Pulmonary artery endothelial cell (primary cell): Measurements from ENCODE around the gene UBQLN3. TPM values are rescaled to one million over a fixed set of nuclear protein-coding genes. Genes with fewer than 3 reads are reported as not detected.

Experiments used
- DNase-seq: peaks from one replicate; pipeline ENCODE4 v3.0.0-alpha.2; 2011; ENCODE audit warnings: low read depth, low spot score
- total RNA-seq: library from RNA; depleted of rRNA; stranded (reverse); fragments of >200 nt; gene quantifications from 2 replicates; pipeline ENCODE4 v1.2.3, GENCODE V29; 2014

UBQLN3 gene
- total RNA-seq, 1 donor from 2014 or later: not detected

GRCh38 chr11:5505363-5506048 lies 4.3 kb downstream of the UBQLN3 start:
- no peak for DNase-seq

GRCh38 chr11:5504403-5504921 lies 5.3 kb downstream of the UBQLN3 start:
- DNase-seq: no peak

- no peak for DNase-seq
These were observed 9.4 kb downstream of the UBQLN3 start for GRCh38 chr11:5500393-5500801.

GRCh38 chr11:5499671-5500070 lies 10.1 kb downstream of the UBQLN3 start:
- DNase-seq: no peak

- DNase-seq: no peak
These were observed 20.0 kb downstream of the UBQLN3 start for GRCh38 chr11:5489576-5490357.

- DNase-seq: no peak
These were observed 20.9 kb downstream of the UBQLN3 start for GRCh38 chr11:5488798-5489399.

- no peak for DNase-seq
These were observed 21.4 kb downstream of the UBQLN3 start, which contains the start of gene OR52D1 for GRCh38 chr11:5488385-5488784. Gene OR52D1, plus strand, starts transcription at chr11:5488685. Its CDS starts 22 bp downstream, at chr11:5488707.

GRCh38 chr11:5486421-5486820 lies 23.3 kb downstream of the UBQLN3 start:
- no peak for DNase-seq

- no peak for DNase-seq
These were observed 23.8 kb downstream of the UBQLN3 start for GRCh38 chr11:5486003-5486402.

GRCh38 chr11:5476186-5476819 lies 33.5 kb downstream of the UBQLN3 start:
- DNase-seq: peak; percentile 4

- DNase-seq: no peak
These were observed 35.8 kb downstream of the UBQLN3 start for GRCh38 chr11:5473921-5474320.

- DNase-seq: no peak
These were observed 42.2 kb downstream of the UBQLN3 start for GRCh38 chr11:5467527-5467926.

- no peak for DNase-seq
These were observed 48.7 kb downstream of the UBQLN3 start for GRCh38 chr11:5460983-5461621.

Other genes starting within 250 kb of the UBQLN3 start
- gene HBE1, start 240.0 kb downstream of the UBQLN3 start, total RNA-seq: not detected in 2 replicates
- gene OR51B4, start 208.0 kb downstream of the UBQLN3 start, total RNA-seq: not detected in 2 replicates
- not detected in 2 replicates for gene OR51B2, start 185.7 kb downstream of the UBQLN3 start, total RNA-seq
- gene OR51B5, start 166.4 kb downstream of the UBQLN3 start, total RNA-seq: not detected in 2 replicates
- gene OR51B6, start 158.4 kb downstream of the UBQLN3 start, total RNA-seq: not detected in 2 replicates
- gene OR51M1, start 126.1 kb downstream of the UBQLN3 start, total RNA-seq: not detected in 2 replicates
- gene OR51Q1, start 87.8 kb downstream of the UBQLN3 start, total RNA-seq: not detected in 2 replicates
- not detected in 2 replicates for gene OR51I1, start 68.4 kb downstream of the UBQLN3 start, total RNA-seq
- gene OR51I2, start 60.6 kb downstream of the UBQLN3 start, total RNA-seq: not detected in 2 replicates
- not detected in 2 replicates for gene OR52D1, start 21.3 kb downstream of the UBQLN3 start, total RNA-seq
- 0.04 TPM in 1 of 2 replicates, not detected in the other for gene UBQLNL, start 6.7 kb upstream of the UBQLN3 start, total RNA-seq
- not detected in 2 replicates for gene OR52H1, start 38.6 kb upstream of the UBQLN3 start, total RNA-seq
- not detected in 2 replicates for gene OR52B6, start 70.9 kb upstream of the UBQLN3 start, total RNA-seq
- gene TRIM6, start 86.7 kb upstream of the UBQLN3 start, total RNA-seq: 2.0 TPM in 2 replicates
- 11.3 and 12.9 TPM in 2 replicates for gene TRIM34, start 115.0 kb upstream of the UBQLN3 start, total RNA-seq
- 56.6 and 77.9 TPM in 2 replicates for gene TRIM5, start 175.1 kb upstream of the UBQLN3 start, total RNA-seq
- gene TRIM22, start 179.8 kb upstream of the UBQLN3 start, total RNA-seq: 116 and 129 TPM in 2 replicates
- gene OR56B1, start 226.5 kb upstream of the UBQLN3 start, total RNA-seq: not detected in 2 replicates
- not detected in 2 replicates for gene OR52N4, start 244.3 kb upstream of the UBQLN3 start, total RNA-seq